Thoracic aorta (tissue), 2 donors: ENCODE measurements around the gene MDH1B. TPM values are rescaled to one million over a fixed set of nuclear protein-coding genes. Genes with fewer than 3 reads are reported as not detected.

Source experiments
- ATAC-seq: fragments of 150-250 bp; one replicate; pipeline ENCODE4 v1.8.0; 2017; ENCODE audit warnings: low read depth; ENCODE audit not compliant: insufficient number of reproducible peaks, low FRiP score
- DNase-seq: peaks from one replicate; pipeline ENCODE4 v3.0.0-alpha.2; 2020; ENCODE audit warnings: low spot score
- H3K27ac ChIP-seq, 2 donors: fragments of 200-600 bp; sonication (generic); 1 replicate in 1 of 2; 2 replicates in 1 of 2; pipeline ENCODE4 v1.5.1; 2016; ENCODE audit warnings: mild to moderate bottlenecking in 2 of 2, moderate library complexity in 2 of 2
- H3K27me3 ChIP-seq: fragments of 200-600 bp; sonication (generic); replicated peaks from 2 replicates; pipeline ENCODE4 v1.6.0; 2016; ENCODE audit warnings: mild to moderate bottlenecking; ENCODE audit not compliant: insufficient read depth
- H3K36me3 ChIP-seq: fragments of 200-600 bp; sonication (generic); one replicate; pipeline ENCODE4 v1.5.1; 2016
- H3K4me1 ChIP-seq, 2 donors: fragments of 200-600 bp; sonication (generic); 1 replicate in 1 of 2; 2 replicates in 1 of 2; pipeline versions ENCODE4 v1.5.1 to v1.6.0; 2016; ENCODE audit warnings: low read depth in 2 of 2, mild to moderate bottlenecking in 1 of 2; ENCODE audit not compliant: control insufficient read depth in 1 of 2
- H3K4me3 ChIP-seq: fragments of 200-600 bp; sonication (generic); 2 replicates; pipeline ENCODE4 v1.5.1; 2016; ENCODE audit warnings: mild to moderate bottlenecking
- H3K9me3 ChIP-seq: fragments of 200-600 bp; sonication (generic); 2 replicates; pipeline ENCODE4 v1.5.1; 2016
- CTCF ChIP-seq: fragments of 200-600 bp; sonication (generic); IDR thresholded peaks from one replicate; pipeline ENCODE4 v1.5.1; 2019; ENCODE audit warnings: antibody characterized with exemption
- total RNA-seq, 2 donors: library from RNA; depleted of rRNA; stranded (reverse); fragments of >200 nt; gene quantifications; one replicate each; pipeline versions ENCODE4 v1.1.0 to v1.2.3, GENCODE V29; 2016

Gene MDH1B
- total RNA-seq, 2 donors from 2014 or later = 1.4 TPM; not detected in 1

GRCh38 chr2:206783718-206784117 lies 18.6 kb upstream of the MDH1B start:
- DNase-seq = no peak
- peaks cover 2% of the 10 kb centered on the region for H3K9me3 ChIP-seq
- peaks cover 38% of the 10 kb centered on the region for H3K36me3 ChIP-seq
- H3K27ac ChIP-seq = no peak overlapping the region
- no peak overlapping the region for H3K4me3 ChIP-seq
- H3K4me1 ChIP-seq = no peaks in the 10 kb centered on the region
- ATAC-seq = no peak
- H3K27me3 ChIP-seq = no peaks in the 10 kb centered on the region
- no peak for TF ChIP-seq CTCF

- peaks cover 9% of the 10 kb centered on the region for H3K9me3 ChIP-seq
- H3K4me3 ChIP-seq = no peak overlapping the region
- no peak overlapping the region for H3K27ac ChIP-seq
- DNase-seq (no peak), ATAC-seq (no peak)
- H3K36me3 ChIP-seq = peaks cover 31% of the 10 kb centered on the region
- no peak for TF ChIP-seq CTCF
- H3K27me3 ChIP-seq = no peaks in the 10 kb centered on the region
- no peaks in the 10 kb centered on the region for H3K4me1 ChIP-seq
Measured at GRCh38 chr2:206780671-206781070, 15.5 kb upstream of the MDH1B start.

GRCh38 chr2:206776432-206776831 lies 11.3 kb upstream of the MDH1B start:
- DNase-seq (no peak), ATAC-seq (no peak)
- peaks cover 9% of the 10 kb centered on the region for H3K9me3 ChIP-seq
- no peak overlapping the region for H3K27ac ChIP-seq
- H3K36me3 ChIP-seq = peaks cover 19% of the 10 kb centered on the region
- no peaks in the 10 kb centered on the region for H3K27me3 ChIP-seq
- no peaks in the 10 kb centered on the region for H3K4me1 ChIP-seq
- no peak for TF ChIP-seq CTCF
- no peak overlapping the region for H3K4me3 ChIP-seq

GRCh38 chr2:206774871-206775270 lies 9.7 kb upstream of the MDH1B start:
- no peak overlapping the region for H3K27ac ChIP-seq
- DNase-seq (no peak), ATAC-seq (no peak)
- H3K4me3 ChIP-seq = no peak overlapping the region
- H3K4me1 ChIP-seq = no peaks in the 10 kb centered on the region
- TF ChIP-seq CTCF = no peak
- H3K27me3 ChIP-seq = no peaks in the 10 kb centered on the region
- peaks cover 19% of the 10 kb centered on the region for H3K36me3 ChIP-seq
- peaks cover 6% of the 10 kb centered on the region for H3K9me3 ChIP-seq

GRCh38 chr2:206766057-206766930 lies 1.2 kb upstream of the MDH1B start:
- DNase-seq (no peak), ATAC-seq (no peak)
- Histone ChIP-seq H3K9me3 (no peaks in the 10 kb centered on the region), H3K27me3 (no peaks in the 10 kb centered on the region), H3K4me3 (peak overlapping the region; percentile 88), H3K27ac (peak overlapping the region; percentile 69 to 76), H3K4me1 (peaks cover 13 to 40% of the 10 kb centered on the region in 2 donors), H3K36me3 (no peaks in the 10 kb centered on the region)
- no peak for TF ChIP-seq CTCF
